Stimulated activated CD4-positive, alpha-beta T cell treated with anti-CD3 and anti-CD28 coated beads, Interleukin-15, amount 100 ng/mL, for 1 hour (primary cell): ENCODE data around the gene ANKRD27.
"Not testable (repeated sequence)": the region's sequence is repeated elsewhere in the genome, so short reads cannot be mapped to it uniquely, and the experiment has no call there.

Experiments used
- DNase-seq, 2 donors: peaks; one replicate each; pipeline ENCODE4 v3.0.0-alpha.2; 2020; ENCODE audit warnings: low read depth in 1 of 2, low spot score in 1 of 2

The ANKRD27 gene

DNA sequence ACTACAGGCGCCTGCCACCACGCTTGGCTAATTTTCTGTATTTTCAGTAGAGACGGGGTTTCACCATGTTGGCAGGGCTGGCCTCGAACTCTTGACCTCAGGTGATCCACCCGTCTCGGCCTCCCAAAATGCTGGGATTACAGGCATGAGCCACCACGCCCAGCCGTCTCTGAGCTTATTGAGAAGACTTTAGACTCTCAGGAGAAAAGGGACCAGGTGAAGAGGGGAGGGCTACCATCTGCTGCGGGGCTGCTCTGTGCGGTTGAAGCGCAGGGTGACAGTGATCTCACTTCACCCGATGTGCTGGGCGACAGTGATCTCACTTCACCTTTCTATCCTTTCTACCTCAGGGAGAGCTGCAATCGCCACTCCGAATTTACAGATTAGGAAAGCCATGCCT lies 68.7 kb downstream of the ANKRD27 start:
- no peak for DNase-seq

DNA sequence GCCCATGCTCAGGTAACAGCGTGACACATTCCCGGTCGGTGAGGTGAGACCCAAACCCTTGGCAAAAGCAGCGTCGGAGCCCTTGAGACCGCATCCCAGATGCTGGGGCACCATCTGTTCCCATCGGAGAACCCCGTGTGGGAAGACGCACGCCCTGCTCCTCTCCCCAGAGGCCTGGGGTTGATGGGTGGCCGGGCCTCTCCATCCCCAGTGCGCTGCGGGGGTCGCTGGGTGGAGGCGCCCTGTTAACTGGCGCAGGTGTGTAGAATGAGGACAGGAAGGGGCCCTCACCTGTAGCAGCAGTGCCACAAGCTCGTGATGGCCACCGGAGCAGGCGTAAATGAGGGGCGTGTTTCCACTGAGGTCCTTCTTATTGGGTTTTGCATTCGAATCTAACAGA lies 69.4 kb downstream of the ANKRD27 start:
- DNase-seq = no peak

DNA sequence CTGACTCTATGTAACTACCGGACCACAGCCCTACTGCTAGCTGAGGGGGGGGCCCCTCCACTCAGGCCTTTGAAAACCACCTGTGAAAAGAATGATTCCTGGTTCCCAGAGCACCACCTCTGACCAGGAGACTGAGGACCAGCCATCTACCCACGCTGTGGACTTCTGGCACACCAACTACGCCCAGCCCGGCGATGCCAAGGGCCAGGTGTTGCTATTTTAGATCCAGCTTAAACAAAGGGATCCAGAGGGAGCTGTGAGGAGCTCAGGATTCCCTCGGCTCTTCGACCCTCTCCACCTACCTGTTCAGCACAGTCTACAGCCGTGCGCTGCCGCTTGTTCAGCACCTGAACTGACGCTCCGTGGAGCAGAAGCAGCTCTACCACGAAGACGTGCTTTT lies 71.0 kb downstream of the ANKRD27 start:
- no peak for DNase-seq

- DNase-seq = no peak
These were observed 75.2 kb downstream of the ANKRD27 start for GRCh38 chr19:32599736-32600157.

DNA sequence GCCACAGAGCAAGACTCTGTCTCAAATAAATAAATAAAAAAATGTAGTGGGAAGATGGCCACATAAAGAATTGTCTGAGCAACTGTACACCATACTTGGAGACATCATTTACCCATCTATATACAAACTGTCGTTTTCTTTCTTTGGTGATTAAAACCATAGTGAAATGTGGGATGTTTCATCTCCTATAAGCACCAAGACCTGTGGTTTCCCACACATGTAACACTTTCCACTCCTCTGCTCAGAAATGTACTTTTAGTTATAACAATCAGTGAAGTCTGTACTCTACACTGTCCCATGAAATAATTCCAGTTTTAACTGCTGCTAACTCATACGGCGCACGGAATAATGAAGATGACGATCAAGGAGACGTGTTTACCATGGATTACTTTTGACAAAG lies 75.7 kb downstream of the ANKRD27 start:
- DNase-seq = no peak

DNA sequence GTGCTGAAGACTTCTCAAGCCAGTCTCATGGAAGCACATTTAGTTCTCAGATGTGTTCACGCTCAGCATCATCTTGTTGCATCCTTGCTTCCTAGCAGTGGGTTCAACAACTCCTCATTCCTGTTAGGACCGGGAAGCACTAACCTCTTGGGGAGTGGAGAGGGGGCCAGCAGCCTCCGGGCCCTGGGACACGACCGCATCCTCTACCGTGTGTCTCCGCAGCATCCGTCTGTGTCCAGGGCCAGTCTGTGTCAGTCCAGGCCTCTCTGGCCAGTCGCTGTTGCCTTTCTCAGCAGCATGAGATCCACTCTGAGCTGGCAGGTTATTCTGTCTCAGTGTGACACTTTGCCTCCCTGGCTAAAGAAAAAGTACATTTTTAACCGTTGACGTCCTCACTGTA lies 77.0 kb downstream of the ANKRD27 start:
- no peak for DNase-seq

DNA sequence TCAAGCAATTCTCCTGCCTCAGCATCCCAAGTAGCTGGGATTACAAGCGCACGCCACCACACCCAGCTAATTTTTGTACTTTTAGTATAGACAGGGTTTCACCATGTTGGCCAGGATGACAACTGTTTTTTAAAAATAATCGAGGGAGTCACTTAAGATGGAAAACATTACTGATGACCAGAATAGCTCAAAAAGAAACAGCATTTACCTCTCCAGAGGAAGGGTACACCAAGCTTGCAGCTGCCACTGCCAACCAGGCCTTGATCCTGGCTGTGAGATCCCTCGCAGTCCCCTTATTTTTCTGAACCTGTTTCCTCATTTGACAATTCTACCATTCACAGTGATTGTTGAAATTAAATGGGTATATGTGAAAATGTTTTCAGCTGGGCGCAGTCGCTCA lies 79.5 kb downstream of the ANKRD27 start:
- DNase-seq = no peak

GRCh38 chr19:32594021-32594420 lies 81.0 kb downstream of the ANKRD27 start:
- no peak for DNase-seq

DNA sequence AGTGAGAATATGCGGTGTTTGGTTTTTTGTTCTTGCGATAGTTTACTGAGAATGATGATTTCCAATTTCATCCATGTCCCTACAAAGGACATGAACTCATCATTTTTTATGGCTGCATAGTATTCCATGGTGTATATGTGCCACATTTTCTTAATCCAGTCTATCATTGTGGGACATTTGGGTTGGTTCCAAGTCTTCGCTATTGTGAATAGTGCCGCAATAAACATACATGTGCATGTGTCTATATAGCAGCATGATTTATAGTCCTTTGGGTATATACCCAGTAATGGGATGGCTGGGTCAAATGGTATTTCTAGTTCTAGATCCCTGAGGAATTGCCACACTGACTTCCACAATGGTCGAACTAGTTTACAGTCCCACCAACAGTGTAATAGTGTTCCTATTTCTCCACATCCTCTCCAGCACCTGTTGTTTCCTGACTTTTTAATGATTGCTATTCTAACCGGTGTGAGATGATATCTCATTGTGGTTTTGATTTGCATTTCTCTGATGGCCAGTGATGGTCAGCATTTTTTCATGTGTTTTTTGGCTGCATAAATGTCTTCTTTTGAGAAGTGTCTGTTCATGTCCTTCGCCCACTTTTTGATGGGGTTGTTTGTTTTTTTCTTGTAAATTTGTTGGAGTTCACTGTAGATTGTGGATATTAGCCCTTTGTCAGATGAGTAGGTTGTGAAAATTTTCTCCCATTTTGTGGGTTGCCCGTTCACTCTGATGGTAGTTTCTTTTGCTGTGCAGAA lies 87.1 kb downstream of the ANKRD27 start:
- not testable (repeated sequence) for DNase-seq

DNA sequence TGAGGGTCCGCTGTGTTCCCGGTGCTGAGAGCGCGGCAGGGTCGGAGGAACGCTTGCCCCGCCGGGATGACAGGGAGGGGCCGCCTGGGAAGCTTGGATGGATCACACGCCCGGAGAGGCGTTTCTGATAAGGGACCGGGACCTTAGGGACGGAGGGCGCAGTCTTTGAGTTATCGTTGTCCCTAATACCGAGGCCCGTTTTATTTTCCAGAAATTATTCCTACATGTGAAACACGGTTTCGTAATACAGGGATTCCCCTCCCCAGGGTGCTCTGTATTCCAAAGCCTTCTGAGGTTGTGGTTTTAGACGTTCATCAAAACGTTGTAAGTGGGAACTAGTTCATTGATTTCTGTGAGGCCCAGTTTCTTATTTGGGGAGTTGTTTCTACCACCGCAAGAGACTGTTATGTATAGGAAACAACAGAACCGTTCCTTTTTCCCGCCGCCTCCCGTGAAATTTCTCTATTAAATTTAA lies 93.2 kb downstream of the ANKRD27 start:
- no peak for DNase-seq

DNA sequence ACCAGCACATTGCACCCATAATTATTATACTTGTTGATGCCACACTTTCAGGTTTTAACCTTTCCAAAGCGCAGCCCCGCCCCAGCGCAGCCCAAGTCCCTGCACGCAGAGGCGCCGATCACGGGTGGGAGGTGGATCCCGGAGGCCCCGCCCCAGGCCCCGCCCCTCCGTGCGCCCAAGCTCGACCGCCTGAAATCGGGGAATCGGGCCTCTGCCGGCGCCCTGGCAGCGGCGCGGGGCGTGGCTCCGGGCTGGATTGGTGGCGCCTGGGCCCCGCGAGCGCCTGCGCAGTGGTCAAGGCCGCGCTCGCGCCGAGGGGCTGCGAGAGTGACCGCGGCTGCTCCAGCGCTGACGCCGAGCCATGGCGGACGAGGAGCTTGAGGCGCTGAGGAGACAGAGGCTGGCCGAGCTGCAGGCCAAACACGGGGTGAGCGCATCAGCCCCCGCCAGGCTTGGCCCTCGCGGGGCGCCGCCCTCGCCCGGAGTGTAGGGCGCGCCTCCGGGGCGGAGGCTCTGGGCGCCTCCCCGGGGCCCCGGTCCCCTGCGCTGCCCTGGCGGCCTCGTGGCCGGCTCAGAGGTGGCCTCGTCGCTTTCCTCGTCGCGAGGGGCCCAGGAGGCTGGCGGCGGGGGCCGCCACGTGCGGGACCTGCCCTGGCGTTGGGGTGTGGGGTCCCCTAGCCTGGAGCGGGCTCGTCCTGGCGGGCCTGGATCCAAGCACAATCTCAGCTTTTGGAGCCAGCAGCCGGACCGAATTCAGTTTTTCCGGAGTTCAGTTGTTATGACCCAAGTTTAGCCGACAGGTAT lies 93.9 kb downstream of the ANKRD27 start, which contains the start of gene PDCD5:
Gene PDCD5 (plus strand): TSS at position 290 of the 804 bp plus-strand sequence. CDS start 72 bp downstream, at position 362.
- peak; percentile 96 to 98 for DNase-seq

DNA sequence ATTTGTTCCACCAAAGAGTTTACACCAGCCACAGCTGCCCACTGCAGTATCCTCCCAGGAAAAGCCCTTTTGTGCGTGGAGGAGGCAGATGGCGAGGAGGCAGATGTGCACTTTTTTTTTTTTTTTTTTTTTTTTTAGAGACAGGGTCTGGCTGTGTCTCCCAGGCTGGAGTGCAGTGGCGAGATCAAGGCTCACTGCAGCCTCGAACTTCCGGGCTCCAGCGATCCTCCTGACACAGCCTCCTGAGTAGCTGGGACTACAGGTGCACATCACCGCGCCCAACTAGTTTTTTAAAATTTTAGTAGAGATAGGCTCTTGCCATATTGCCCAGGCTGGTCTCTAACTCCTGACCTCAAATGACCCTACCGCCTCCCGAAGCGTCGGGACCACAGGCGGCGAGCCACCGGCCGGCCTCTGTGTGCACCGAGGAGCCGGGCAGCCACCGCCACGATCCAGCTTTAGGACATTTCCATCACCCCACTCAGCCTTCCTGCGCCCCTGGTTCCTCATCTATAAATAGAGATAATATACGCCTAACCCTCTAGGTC lies 94.6 kb downstream of the ANKRD27 start:
- DNase-seq = no peak

DNA sequence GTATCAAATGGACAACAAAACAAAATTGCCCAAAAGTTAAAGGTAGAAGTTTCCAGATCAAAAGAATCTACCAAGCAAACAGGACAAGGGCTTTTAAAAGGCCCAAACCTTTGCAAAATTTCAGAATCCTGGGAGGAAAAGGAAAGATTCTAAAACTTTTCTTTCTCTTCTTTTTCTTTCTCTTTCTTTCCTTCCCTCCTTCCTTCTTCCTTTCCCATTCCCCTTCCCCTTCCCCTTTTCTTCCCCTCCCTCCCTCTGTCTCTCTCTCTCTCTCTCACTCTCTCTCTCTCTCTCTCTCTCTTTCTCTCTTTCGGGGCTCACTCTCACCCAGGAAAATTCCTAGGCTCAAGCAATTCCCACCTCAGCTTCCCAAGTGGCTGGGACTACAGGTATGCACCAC lies 98.2 kb downstream of the ANKRD27 start:
- DNase-seq = no peak

DNA sequence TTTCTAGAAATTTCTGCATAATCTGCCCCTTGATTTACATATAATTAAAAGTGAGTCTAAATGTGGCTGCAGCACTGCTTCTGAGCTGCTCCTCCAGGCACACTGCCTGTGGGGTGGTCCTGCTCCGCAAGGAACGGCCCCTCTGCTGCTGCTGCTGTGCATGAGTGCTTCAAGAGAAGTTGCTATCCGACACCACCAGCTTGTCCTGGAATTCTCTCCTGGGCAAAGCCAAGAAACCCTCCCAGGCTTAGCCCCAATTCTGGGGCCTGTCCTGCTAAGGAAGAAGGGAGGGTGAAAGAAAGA lies 101.5 kb downstream of the ANKRD27 start:
- no peak for DNase-seq

GRCh38 chr19:32572700-32573491 lies 102.1 kb downstream of the ANKRD27 start:
- not testable (repeated sequence) for DNase-seq

GRCh38 chr19:32571471-32572075 lies 103.4 kb downstream of the ANKRD27 start:
- DNase-seq = not testable (repeated sequence)

GRCh38 chr19:32570081-32570785 lies 104.7 kb downstream of the ANKRD27 start:
- no peak for DNase-seq

DNA sequence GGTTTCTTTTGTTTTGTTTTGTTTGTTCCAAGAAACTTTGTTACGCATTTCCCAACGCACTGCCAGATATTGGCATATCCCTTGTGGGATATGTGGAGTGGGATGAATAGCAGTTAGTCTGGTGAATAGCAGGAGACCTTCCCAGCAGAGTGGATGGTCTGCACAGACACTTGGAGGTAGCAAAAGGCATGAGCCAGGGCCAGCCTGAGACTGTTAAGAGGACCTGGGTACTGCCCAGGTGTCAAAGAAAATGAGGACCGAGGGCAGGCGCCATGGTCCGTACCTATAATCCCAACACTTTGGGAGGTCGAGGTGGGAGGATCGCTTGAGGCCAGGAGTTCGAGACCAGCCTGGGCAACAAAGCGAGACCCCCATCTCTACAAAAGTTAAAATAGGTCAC lies 107.5 kb downstream of the ANKRD27 start:
- DNase-seq = no peak

DNA sequence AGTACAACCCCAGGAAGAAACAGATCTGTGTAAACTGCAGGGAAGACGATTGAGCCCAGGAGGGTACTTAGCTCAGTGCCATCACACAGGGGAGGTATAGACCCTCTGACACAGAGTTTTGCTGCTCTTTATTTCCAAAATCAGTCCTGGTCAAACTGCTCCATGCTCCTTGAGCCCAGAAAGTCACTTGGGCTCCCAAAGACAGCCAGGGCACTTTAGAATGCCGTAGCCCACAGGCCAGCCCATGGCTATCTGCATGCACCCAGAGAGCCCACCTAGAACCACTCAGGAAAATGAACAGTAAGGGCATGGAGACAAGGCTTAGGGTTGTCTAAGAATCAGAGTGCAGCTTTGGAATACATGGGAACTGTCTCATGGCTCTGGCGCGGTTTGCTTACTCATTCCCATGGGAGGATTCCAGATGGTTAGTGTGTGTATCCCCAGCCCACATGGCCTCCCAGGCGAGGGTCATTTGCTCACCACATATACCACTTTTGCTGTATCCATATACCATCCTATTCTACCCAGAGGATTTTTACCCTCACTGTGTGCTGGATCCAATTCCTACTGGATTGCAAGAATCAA lies 108.6 kb downstream of the ANKRD27 start:
- no peak for DNase-seq

- DNase-seq = no peak
These were observed 111.2 kb downstream of the ANKRD27 start for GRCh38 chr19:32563761-32564160.
